ENCODE data around the gene ASNS. TPM values are rescaled to one million over a fixed set of nuclear protein-coding genes. Genes with fewer than 3 reads are reported as not detected.

Gene ASNS
- polyA plus RNA-seq, 1 donor (not counting 4 experiments of a cell fraction or from before 2014, with no cell fraction given) = 24.3 TPM

DNA sequence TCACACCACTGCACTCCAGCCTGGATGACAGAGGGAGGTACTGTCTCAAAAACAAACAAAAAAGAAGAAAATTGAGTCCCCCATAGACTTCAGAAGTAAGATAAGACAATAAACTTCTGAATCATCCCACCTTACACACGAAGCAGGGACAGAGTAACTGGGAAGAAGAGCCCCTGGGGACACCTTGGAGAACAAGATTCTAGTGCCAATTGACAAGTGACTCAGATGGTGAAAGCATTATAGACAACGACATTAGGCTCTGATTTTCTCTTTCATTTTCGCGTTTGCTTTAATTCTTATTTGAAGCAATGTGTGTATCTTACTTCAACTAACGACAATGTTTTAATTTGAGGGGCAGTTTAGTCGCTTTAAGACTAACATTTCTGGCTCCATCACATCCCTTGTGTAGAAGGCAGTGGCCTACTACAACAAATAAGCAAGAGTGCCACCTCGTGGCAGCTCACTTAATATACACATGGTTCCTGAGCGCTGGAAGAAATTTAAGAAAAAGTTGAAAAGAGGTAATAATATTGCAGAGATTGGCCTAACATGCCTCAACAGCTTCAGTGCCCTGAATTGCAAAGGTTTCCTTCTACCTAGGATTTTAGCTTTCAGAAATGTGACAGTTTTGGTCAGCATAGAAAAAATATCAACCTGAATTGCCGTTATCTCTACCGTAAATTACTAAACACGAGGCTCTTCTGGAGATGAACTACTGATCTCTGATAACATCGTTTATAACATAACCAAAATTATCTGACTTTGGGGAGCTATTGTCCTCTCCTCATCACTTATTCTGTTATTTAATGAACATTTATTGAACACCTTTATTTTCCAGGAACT, 36.7 kb downstream of the ASNS start:
- H3K4me1 ChIP-seq (ENCODE audit: control insufficient read depth, extremely low read depth, insufficient read depth, low read length) = no peaks in the 10 kb centered on the region
- no peak overlapping the region for H3K27ac ChIP-seq (ENCODE audit: control insufficient read depth, insufficient read depth, low read length)
- H3K79me2 ChIP-seq (ENCODE audit: control insufficient read depth, insufficient read depth, low read length) = no peaks in the 10 kb centered on the region
- H2AFZ ChIP-seq (ENCODE audit: control insufficient read depth, low read length) = no peak overlapping the region
- H3K9ac ChIP-seq (ENCODE audit: control insufficient read depth, extremely low read depth, insufficient read depth, low read length) = no peak overlapping the region
- no peak overlapping the region for H3K4me2 ChIP-seq (ENCODE audit: control insufficient read depth, extremely low read depth, insufficient read depth, low read depth, low read length)
- dilution Hi-C loops (cut with MboI; ENCODE audit: extremely low pct_ligation_motif_present, low sequenced_read_pairs) = no loop called here
- H3K27me3 ChIP-seq (ENCODE audit: control insufficient read depth, extremely low read depth, insufficient read depth, low read length) = peaks cover 4% of the 10 kb centered on the region
- FAIRE-seq (peak; percentile 79), DNase-seq (ENCODE audit: low read depth, low spot score) (peak; percentile 1)
- no peak overlapping the region for H3K4me3 ChIP-seq (ENCODE audit: control insufficient read depth in 2 of 3, extremely low read depth in 1 of 3, insufficient read depth in 2 of 3, low read depth in 1 of 3, low read length in 3 of 3)
- no peaks in the 10 kb centered on the region for H3K9me3 ChIP-seq (ENCODE audit: control insufficient read depth, low read depth, low read length)
- no peak for TF ChIP-seq EZH2 (IDR thresholded peaks at IDR 0.05; ENCODE audit: low read length)
- peak; percentile 47 to 59 (median 51) for TF ChIP-seq CTCF (optimal IDR thresholded peaks at IDR 0.05 in 1 of 3, IDR thresholded peaks at IDR 0.05 in 1 of 3, conservative IDR thresholded peaks at IDR 0.05 in 1 of 3; ENCODE audit: extremely low read depth in 1 of 3, insufficient read depth in 2 of 3, low read length in 3 of 3)
- H3K36me3 ChIP-seq (ENCODE audit: control insufficient read depth in 2 of 2, extremely low read depth in 1 of 2, insufficient read depth in 2 of 2, low read length in 2 of 2) = no peaks in the 10 kb centered on the region
- no peaks in the 10 kb centered on the region for H3K9me1 ChIP-seq (ENCODE audit: control insufficient read depth, extremely low read depth, insufficient read depth, low read length)
- no peaks in the 10 kb centered on the region for H4K20me1 ChIP-seq (ENCODE audit: control insufficient read depth, extremely low read depth, insufficient read depth, low read length)

- no peaks in the 10 kb centered on the region for H3K36me3 ChIP-seq (ENCODE audit: control insufficient read depth in 2 of 2, extremely low read depth in 1 of 2, insufficient read depth in 2 of 2, low read length in 2 of 2)
- no peak overlapping the region for H3K9ac ChIP-seq (ENCODE audit: control insufficient read depth, extremely low read depth, insufficient read depth, low read length)
- H2AFZ ChIP-seq (ENCODE audit: control insufficient read depth, low read length) = no peak overlapping the region
- dilution Hi-C loops (cut with MboI; ENCODE audit: extremely low pct_ligation_motif_present, low sequenced_read_pairs) = no loop called here
- H3K79me2 ChIP-seq (ENCODE audit: control insufficient read depth, insufficient read depth, low read length) = no peaks in the 10 kb centered on the region
- FAIRE-seq = no peak
- H3K4me2 ChIP-seq (ENCODE audit: control insufficient read depth, extremely low read depth, insufficient read depth, low read depth, low read length) = no peak overlapping the region
- no peaks in the 10 kb centered on the region for H3K9me1 ChIP-seq (ENCODE audit: control insufficient read depth, extremely low read depth, insufficient read depth, low read length)
- no peaks in the 10 kb centered on the region for H4K20me1 ChIP-seq (ENCODE audit: control insufficient read depth, extremely low read depth, insufficient read depth, low read length)
- H3K4me1 ChIP-seq (ENCODE audit: control insufficient read depth, extremely low read depth, insufficient read depth, low read length) = no peaks in the 10 kb centered on the region
- no peak overlapping the region for H3K27ac ChIP-seq (ENCODE audit: control insufficient read depth, insufficient read depth, low read length)
- H3K4me3 ChIP-seq (ENCODE audit: control insufficient read depth in 2 of 3, extremely low read depth in 1 of 3, insufficient read depth in 2 of 3, low read depth in 1 of 3, low read length in 3 of 3) = no peak overlapping the region
- TF ChIP-seq EZH2 (IDR thresholded peaks at IDR 0.05; ENCODE audit: low read length) = no peak
- no peak for TF ChIP-seq CTCF (optimal IDR thresholded peaks at IDR 0.05 in 1 of 3, IDR thresholded peaks at IDR 0.05 in 1 of 3, conservative IDR thresholded peaks at IDR 0.05 in 1 of 3; ENCODE audit: extremely low read depth in 1 of 3, insufficient read depth in 2 of 3, low read length in 3 of 3)
- H3K27me3 ChIP-seq (ENCODE audit: control insufficient read depth, extremely low read depth, insufficient read depth, low read length) = no peaks in the 10 kb centered on the region
- H3K9me3 ChIP-seq (ENCODE audit: control insufficient read depth, low read depth, low read length) = no peaks in the 10 kb centered on the region
- DNase-seq (ENCODE audit: low read depth, low spot score) = no peak
Measured at GRCh38 chr7:97819161-97819560, 53.0 kb downstream of the ASNS start.
